T-helper 22 cell (primary cell): ENCODE data around the gene INHBB.

Source experiments
- DNase-seq: peaks from one replicate; pipeline ENCODE4 v3.0.0-alpha.2; 2020; ENCODE audit warnings: low read depth

INHBB gene

DNA sequence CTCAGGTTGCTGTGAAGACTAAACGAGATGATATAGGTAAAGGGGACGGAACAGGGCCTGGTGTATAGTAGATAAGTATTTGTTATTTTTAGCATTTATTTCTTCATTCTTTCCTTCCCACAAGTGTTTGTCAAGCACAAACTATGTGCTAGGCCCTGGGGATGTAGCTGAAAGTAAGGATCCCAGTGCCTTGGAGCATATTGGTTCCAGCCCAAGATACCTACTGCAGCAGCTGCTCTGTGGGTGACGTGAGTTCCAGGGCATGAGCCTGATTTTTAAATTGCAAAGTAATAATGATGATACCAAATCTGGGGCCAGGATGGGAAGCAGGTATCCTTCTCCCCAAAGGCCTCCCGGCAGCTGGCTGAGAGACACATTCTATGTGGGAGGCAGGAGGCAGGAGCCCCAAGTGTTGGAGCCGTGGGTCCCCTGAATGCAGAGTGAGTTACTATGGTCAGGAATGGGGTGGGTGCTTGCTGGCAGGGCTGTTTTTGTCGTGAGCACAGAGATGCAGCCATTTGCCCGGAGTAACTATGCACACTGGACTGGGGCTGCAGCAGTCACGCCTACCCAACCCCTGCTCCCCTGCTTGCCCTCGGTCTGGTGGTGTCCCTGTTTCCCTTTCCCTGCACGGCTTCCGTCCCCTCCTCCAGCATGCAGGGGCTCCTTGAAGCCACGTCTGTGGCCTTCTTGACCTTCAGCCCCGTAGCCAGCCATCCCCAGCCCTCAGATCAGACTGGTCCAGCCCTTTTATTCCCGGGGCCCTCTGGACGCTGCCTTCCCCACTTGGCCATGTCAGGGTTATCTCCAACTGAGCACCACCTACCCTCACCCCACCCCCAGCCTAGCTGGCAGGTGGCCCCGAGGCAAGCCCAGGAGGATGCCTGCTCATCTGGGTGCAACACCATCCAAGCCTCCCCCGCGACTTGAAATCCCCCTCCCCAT, 52.4 kb downstream of the INHBB start:
- no peak for DNase-seq

GRCh38 chr2:120398996-120399888, 53.3 kb downstream of the INHBB start:
- DNase-seq, result no peak

DNA sequence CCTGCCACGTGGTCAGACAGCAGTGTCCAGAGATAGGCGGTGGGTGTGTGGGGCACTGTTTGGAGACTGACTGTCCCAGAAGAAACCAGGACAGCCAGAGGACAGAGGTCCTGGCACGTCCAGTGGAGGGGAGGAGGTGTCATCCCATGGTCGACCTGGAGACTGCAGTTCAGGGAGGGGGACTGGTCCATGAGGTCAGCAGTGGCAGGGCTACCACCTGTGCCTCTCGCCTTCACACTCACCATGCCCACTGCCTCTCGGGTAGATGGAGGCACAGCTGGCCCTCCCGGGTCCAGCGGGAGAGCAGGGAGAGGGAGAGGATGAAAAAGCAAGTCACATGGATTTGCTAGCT, 53.9 kb downstream of the INHBB start:
- DNase-seq, result no peak

GRCh38 chr2:120400551-120400950, 54.6 kb downstream of the INHBB start:
- DNase-seq, result no peak
